DOHH2 (cell line): Measurements from ENCODE around the gene DHX29.

ENCODE experiments used
- EZH2phosphoT487 ChIP-seq: fragments of 200-600 bp; sonication (generic); IDR thresholded peaks from 2 replicates; pipeline ENCODE4 v1.6.1; 2017; ENCODE audit warnings: borderline replicate concordance, mild to moderate bottlenecking, antibody characterized with exemption, low read length, moderate library complexity, mixed read lengths
- TF ChIP-seq, protein P1 (sequence below): fragments of 200-600 bp; sonication (generic); IDR thresholded peaks from one replicate; pipeline ENCODE4 v1.5.1; 2014; ENCODE audit warnings: antibody characterized with exemption, mild to moderate bottlenecking, low read depth, low read length; ENCODE audit not compliant: poor library complexity, severe bottlenecking

DNA sequence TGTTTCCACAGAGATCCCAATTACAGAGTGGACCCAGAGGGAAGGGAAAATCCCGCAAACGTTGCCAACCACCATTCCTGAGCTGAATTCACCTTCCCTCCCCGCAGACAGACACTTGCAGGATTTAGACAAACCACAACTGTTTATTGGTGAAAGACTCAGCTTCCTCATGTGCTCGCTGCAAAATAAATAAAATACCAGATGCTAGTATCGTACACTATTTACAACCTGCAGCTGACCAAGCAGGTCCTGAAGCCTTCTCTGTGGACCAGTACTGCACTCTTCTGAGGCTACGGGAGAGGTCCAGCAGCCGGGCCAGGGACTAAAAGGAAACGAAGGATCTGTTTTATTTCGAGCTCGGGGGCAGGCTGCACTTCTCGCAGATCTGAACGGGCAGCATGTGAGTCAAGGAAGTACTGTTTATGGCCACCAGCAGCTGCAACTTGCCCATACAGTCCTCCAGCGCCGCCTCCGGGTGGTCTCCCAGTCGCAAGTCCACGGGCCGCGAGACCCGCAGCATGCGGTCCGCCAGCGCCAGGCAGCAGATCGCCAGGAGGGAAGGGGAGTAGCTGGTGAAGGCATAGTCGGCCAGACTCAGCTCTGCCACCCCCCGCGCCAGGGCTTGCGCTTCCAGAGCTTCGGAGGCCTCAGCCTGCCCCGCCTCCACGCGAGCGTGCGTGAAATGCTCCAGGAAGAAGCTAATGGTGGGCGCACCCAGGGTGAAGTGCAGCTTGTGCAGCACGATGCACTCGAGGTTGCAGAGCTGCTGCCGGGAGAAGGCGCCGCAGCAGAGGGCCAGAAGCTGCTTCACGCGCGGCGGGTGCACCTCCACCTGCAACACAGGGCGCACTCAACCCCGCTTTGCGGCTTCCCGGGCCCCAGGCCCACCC is 76.2 kb downstream of the DHX29 start:
- TF ChIP-seq, protein P1, sequence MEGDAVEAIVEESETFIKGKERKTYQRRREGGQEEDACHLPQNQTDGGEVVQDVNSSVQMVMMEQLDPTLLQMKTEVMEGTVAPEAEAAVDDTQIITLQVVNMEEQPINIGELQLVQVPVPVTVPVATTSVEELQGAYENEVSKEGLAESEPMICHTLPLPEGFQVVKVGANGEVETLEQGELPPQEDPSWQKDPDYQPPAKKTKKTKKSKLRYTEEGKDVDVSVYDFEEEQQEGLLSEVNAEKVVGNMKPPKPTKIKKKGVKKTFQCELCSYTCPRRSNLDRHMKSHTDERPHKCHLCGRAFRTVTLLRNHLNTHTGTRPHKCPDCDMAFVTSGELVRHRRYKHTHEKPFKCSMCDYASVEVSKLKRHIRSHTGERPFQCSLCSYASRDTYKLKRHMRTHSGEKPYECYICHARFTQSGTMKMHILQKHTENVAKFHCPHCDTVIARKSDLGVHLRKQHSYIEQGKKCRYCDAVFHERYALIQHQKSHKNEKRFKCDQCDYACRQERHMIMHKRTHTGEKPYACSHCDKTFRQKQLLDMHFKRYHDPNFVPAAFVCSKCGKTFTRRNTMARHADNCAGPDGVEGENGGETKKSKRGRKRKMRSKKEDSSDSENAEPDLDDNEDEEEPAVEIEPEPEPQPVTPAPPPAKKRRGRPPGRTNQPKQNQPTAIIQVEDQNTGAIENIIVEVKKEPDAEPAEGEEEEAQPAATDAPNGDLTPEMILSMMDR, result no peak
- peak; percentile 77; the same call in 1 of the 2 replicates for TF ChIP-seq EZH2phosphoT487
